Fibroblast of skin of back (primary cell): ENCODE results near the gene SLC16A8.

Experiments used
- DNase-seq: peaks from one replicate; pipeline ENCODE4 v3.0.0-alpha.2; 2013

Gene SLC16A8

GRCh38 chr22:38112381-38112780 lies 28.4 kb upstream of the SLC16A8 start:
- DNase-seq: no peak

DNA sequence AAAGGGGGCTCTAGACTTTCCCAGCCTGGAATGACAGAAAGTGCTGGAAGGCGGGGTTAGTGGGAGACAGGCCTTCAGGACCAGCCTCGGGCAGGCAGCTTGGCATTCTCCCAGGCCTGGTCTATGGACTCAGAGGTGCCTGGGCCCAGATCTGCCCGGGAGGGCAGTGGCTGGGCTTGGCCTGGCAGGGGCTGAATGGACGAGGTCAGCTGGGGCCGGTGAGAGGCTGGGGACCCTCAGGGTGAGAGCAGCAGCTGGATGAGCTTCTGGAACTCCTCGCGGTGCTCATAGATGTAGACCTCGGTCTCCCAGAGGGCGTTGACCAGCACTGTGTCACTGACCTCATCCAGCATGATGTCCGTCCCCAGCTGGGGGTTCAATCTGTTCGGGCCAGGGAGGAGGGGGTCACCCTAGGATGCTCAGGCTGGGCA lies 28.0 kb upstream of the SLC16A8 start:
- DNase-seq: no peak

- no peak for DNase-seq
Observed at GRCh38 chr22:38110863-38111852, 27.2 kb upstream of the SLC16A8 start.

DNA sequence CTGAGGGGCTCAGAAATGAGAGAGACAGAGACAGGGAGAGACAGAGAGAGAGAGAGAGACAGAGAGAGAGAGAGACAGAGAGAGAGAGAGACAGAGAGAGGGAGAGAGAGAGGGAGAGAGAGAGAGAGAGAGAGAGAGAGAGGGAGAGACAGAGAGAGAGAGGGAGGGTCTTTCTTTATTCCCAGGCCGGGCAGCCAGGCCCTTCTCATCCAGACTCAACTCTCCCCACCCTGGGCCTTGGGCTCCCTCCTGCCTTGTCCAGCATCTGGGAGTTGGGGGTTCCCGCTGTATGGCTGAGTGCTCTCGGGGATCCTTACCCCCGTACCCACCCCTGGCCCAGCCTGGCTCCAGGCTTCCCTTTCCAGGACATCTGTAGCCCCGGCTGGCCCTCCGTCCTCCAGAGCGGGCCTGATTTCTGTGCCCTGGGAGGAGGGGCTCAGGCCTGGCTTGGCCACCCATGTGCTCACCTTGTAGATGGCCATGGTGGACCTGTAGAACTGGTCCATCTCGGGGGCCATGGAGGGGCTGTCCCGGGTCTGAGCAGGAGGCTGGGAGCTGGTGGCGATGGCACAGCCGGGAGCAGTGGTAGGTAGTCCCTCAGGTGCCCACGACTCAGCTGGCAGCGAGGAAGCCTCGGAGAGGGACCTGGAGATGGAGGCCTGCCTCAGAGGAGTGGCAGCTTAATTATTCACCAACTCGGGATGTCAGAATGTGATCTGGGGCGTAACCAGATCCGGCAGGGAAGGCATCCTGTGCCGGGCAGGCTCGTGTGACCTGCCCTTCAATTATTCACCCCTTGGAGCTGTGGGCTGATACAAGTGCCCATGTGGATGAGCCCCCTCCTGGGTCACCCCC lies 26.3 kb upstream of the SLC16A8 start, which contains the start of gene BAIAP2L2:
TSS of gene BAIAP2L2 (minus strand) at position 677 of the 855 bp plus-strand sequence. CDS start at position 518, 159 bp downstream.
- no peak for DNase-seq

DNA sequence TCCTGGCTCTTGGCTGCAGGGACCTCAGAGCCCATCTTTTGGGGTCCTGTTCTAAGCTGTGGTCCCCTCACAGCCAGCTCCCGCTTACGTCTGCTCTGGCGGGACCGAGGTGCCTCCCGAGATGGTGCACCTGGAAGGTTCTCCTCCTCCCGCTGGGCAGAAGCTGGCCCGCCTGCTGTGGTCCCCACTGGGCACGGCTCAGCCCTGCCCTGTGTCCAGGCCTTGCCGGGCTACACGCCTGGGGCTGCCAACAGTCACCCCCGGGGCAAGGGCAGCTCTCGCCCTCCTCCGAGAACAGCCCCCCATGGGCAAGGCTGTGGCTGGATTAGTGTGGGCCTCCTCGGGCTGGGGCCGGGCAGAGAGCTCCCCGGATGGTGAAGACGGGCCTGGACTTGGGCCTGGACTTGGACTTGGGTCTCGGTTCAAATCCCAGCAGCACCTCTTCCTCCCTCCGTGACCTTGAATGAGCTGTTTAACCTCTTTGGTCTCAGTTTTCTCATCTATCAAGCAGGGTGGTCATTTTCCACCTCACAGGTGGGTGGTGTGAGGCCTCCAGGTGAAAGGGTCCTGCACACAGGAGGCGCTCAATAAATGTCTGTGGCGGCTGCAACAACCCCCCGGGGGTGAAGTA lies 25.5 kb upstream of the SLC16A8 start:
- DNase-seq: no peak

DNA sequence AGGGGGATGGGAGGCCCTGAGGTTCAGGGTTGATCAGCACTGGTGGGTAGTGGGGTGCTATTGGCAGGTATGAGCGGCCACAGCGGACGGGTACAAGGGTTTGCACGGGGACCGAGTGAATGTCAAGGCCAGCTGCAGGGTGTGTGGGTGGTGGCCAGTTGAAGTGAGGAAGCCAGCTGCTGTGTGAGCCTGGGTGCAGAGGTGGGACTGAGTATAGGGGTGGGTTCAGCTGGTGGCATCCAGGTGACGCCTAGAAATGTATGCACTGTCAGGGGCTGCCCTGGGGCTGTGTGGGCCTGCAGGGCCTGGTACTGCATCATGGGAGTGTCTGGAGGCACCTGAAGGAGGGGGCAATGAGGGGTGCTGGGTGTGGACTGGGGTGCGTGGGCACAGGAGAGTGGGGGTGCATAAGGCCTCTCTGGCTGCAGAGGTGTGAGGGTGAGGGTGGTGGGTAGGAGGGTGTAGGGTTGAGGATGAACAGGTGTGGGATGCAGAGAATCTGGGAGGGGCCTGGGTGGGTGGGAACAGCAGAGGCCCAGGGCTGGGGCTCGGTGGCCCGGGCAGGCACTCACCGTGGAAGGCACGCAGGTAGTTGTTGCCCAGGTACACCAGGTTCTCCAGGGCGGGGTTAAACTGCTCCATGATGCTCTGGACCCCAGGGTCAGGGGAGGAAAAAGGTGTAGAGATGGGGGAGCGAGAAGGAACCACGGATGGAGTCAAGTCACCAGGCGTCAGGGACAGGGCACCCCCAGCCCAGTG lies 24.8 kb upstream of the SLC16A8 start:
- no peak for DNase-seq

- no peak for DNase-seq
Observed at GRCh38 chr22:38107692-38108515, 23.9 kb upstream of the SLC16A8 start.

GRCh38 chr22:38106814-38107578 lies 23.0 kb upstream of the SLC16A8 start:
- no peak for DNase-seq

DNA sequence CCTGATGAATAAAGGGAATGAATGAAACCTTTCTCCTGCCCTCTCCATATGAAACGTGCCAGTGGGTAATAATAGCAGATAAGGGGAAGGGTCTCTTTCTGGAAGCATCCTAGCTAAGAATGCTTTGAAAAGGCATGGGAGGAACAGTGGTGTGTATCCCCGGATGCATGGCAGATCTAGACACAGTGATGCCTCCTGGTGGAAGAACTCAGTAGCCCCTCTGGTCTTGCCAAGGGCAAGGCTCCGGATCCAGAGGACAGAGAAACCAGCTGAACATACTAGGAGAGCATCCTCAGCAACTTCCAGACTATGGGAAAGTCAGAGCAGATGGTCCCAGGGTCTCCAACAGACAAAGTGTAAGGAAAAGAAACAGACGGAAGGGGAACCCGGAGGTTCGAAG lies 20.1 kb upstream of the SLC16A8 start:
- DNase-seq: no peak

DNA sequence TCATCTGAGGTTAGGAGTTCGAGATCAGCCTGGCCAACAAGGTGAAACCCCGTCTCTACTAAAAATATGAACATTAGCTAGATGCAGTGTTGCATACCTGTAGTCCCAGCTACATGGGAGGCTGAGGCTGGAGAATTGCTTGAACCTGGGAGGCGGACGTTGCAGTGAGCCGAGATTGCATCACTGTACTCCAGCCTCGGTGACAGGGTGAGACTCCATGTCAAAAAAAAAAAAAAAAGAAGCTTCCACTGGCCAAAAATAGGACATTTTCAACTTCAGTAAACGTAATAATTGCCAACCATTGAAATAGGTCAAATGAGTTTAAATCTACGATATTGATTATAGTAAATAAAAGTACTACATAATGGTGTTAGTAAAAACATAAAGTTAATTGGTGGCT lies 19.7 kb upstream of the SLC16A8 start:
- DNase-seq: no peak

DNA sequence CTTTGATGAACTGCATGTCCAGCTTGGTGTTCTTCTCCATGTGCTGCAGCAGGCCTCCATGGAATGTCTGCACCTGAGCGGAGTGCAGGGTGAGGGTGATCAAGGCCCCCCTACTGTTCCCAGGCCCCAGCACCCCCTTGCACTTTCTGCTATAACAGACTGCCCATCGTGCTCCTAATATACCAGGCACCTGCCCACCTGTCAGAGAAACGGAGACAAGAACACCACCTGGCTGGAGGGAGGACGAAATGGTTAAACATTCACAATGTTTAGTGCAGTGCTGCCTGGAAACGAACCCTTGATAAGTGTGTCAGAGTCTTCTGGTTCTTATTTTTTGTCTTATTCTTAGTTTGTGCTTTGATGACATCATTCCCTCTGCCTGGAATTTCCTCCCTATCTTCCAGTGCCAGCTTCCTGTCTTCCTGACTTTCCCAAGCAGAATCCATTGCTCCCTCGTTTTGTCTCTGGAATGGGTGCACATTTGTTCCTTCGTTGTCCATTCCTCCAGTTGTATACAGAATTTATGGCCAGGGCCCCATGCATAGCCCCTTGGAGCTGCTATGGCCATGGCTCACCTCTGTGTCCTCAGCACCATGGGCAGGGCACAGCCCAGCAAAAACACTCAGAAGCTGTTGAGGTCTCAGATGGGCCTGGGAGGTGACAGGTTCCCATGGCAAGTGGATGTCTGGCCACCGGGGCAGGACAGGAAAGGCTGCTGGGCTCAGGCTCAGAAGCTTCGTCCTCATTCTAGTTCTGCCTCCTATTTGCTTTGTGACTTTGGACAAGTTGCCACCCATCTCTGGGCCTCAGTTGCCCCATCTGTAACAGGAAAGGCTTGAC lies 14.6 kb upstream of the SLC16A8 start:
- DNase-seq: peak; percentile 68

- peak; percentile 27 for DNase-seq
Observed at GRCh38 chr22:38097557-38098409, 13.8 kb upstream of the SLC16A8 start.

GRCh38 chr22:38097058-38097457 lies 13.1 kb upstream of the SLC16A8 start:
- DNase-seq: no peak

GRCh38 chr22:38089474-38089851 lies 5.5 kb upstream of the SLC16A8 start:
- no peak for DNase-seq

- DNase-seq: no peak
Observed at GRCh38 chr22:38088629-38089473, 4.9 kb upstream of the SLC16A8 start.

DNA sequence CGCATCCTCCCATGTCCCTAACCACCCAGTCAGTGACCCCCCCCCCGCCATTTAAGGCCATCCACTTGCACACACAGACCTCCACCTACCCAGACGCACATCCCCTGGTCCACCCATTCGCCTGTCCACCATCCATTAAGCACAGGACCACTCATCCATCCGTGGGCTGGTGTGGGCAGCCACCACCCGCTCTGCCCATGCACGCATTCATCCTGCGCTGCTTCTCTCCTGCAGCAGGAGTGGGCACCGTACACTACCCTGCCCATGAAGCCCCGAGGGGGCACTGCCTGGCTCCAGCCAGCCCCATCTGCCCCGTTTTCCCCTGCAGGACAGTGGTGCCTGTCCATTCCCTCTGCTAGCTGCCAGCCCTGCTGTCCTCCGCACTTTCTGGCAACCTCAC lies 3.9 kb upstream of the SLC16A8 start:
- no peak for DNase-seq

GRCh38 chr22:38086942-38087341 lies 3.0 kb upstream of the SLC16A8 start:
- DNase-seq: no peak
